ENCODE results near the gene ALDH1A2.
"Not testable (repeated sequence)": the region's sequence is repeated elsewhere in the genome, so short reads cannot be mapped to it uniquely, and the experiment has no call there.

The ALDH1A2 gene

GRCh38 chr15:58066042-58066867, 744 bp upstream of the ALDH1A2 start:
- no peak for DNase-seq

GRCh38 chr15:58064980-58065444, 499 bp downstream of the ALDH1A2 start:
- DNase-seq, result no peak

GRCh38 chr15:58064082-58064979, 1.2 kb downstream of the ALDH1A2 start:
- DNase-seq, result no peak

DNA sequence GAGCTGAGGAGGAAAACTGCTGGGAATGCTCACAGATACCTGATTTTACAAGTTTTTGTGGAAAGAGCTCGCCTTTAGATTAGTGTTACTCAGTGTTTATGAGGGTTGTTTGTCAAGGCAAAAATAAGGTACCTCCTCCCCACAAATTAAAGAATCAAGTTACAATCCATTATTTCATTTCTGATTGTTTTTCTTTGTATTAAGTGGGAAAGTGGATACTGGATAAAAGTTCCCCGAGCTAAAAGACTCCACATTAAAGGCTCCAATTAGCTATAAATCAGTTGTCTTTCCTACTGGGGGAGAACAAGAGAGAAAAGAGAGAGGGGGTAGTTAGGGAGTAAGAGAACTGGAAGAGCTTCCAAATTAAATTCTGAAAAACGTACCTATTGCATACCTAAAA, 1.9 kb downstream of the ALDH1A2 start:
- DNase-seq, result no peak

- no peak for DNase-seq
These were observed 2.5 kb downstream of the ALDH1A2 start for GRCh38 chr15:58062983-58063382.

GRCh38 chr15:58062175-58062574, 3.3 kb downstream of the ALDH1A2 start:
- no peak for DNase-seq

GRCh38 chr15:58060575-58060974, 4.9 kb downstream of the ALDH1A2 start:
- no peak for DNase-seq

DNA sequence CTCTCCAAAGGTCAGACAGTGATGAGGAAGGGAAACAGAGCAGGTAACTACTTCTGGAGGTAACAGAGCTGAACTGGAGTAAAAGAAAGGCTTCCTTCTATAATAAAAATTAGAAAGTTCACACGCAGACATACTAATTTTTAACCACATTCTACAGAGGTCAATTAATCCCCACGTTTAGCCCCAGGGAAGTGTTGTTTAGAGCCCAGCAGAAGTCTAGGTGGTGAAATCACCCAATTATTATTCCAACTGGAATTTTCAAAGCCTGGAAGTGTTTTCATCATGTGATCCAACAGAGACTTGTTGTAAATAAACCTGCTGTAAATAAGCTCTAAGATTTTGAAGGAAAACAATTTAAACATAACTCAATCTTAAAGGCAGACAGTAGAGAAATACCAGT, 6.8 kb downstream of the ALDH1A2 start:
- DNase-seq, result no peak

DNA sequence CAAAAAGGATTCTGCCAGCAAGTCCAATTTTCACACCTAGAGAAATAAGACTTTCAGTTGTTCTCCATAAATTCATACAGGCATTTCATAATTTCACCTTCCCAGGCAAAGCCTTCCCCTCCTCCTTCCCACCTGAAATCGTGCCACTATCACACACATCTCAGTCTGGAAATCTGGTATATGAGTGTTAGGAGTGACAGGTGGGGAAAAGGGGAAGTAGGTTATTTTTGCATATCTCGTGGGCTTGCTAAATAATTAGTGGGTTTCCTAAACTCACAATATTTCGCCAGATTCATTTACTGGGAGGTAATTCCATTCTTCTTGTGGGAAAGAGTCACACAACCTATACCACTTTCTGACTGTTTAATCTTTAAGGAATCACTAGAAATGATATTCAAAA, 7.4 kb downstream of the ALDH1A2 start:
- DNase-seq, result no peak

DNA sequence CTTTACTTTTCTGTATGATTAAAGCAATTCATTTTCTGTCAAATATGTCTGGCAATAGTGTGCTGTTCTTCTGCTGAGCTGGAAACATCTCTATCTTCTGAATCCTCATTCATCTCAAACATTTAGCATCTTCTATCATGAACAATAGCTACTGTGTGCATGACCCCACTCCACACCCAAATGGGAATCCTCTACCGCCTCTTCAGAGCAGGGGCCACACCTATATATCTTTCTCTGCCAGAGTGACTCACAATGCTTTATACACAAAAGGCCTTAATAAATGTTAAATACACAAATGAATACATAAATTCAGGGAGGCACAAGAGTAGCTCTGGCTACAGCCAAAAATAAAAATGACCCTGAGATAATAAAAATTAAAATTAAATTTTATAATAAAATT, 8.0 kb downstream of the ALDH1A2 start:
- no peak for DNase-seq

DNA sequence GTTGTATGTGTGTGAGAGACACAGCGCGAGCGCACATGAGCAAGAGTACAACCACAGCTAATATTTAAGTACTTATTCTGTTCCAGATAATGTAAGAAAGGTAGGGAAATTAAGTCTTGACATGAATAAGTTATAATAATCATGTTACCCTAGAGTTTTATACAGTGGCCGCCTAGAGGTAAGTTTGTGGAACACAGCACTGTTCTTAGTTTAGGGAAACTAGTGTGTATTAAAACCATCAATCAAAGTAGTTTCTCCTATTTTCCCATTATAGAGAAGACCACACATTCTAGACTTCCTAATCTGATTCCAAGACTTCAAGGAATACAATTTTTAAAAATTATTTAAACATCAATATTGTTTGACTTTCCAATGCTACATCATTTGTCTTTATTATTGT, 9.5 kb downstream of the ALDH1A2 start:
- no peak for DNase-seq

GRCh38 chr15:58053315-58054153, 12.0 kb downstream of the ALDH1A2 start:
- no peak for DNase-seq

DNA sequence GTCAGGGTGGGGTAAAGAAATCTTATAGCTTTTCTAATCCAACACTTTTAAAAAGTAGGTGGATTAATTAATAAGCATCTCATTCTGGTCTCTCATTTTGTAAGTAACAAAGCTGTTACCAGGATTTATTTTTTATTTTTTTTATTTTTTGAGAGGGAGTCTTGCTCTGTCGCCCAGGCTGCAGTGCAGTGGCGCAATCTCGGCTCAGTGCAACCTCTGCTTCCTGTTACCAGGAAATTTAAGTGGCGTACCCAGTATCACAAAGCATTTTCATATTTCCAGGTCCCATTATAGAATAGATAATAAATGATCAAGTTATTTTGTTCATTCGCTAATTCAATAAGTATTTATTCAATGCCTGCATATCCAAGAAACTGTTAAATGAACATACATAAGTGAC, 13.2 kb downstream of the ALDH1A2 start:
- DNase-seq, result no peak

- no peak for DNase-seq
These were observed 15.8 kb downstream of the ALDH1A2 start for GRCh38 chr15:58049520-58050227.

DNA sequence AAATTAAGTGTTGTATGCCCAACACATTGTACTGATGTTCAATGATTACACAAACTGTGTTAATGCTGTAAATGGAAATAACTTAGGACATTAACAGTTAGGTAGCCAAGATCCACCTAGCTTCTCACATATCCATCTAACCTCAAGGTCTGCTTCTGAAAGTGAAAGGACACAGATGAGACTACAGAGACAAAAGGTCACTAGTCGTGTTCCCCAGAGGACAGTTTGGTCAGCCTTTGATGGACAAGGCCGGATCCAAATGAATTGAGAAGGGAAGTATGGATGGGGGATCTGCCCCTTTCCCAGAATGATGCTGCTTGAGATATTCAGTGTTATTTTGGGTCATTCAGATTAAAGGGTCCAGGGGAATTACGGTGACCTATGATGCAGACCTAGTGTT, 17.2 kb downstream of the ALDH1A2 start:
- DNase-seq, result no peak

GRCh38 chr15:58047149-58047548, 18.4 kb downstream of the ALDH1A2 start:
- no peak for DNase-seq

- no peak for DNase-seq
These were observed 19.0 kb downstream of the ALDH1A2 start for GRCh38 chr15:58046467-58046866.

GRCh38 chr15:58045376-58045775, 20.1 kb downstream of the ALDH1A2 start:
- DNase-seq, result not testable (repeated sequence)

GRCh38 chr15:58044551-58044950, 21.0 kb downstream of the ALDH1A2 start:
- no peak for DNase-seq

DNA sequence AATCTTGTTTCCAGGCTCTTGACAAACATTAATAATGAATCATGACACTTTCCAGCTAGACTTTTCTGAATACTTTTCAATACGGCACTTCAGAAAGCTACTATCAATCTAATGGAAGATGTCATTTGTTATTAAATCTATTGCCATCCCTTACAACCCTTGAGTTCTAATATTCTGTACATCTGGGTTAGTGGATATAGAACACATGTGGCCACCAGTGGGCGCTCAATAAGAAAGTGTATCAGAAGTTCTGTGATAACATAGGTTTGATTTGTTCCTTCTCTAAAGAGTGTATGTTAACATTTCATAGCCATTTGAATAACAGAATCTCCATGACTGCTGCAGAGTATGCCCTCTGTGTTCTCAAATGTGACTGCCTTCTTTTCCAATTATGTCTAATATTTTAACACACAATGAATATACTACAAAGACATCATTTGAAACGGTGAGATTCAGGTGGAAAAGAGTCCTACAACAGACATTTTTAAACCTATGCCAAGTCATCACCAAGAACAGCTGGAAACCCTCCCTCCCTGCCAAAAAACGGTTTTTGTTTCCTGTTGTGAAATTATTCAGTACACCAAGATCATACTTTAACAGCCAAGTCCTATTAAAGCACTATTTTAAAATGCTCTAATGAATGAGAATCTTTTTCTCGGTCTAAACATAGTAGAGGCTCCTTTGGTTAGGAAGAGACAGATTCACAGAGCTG, 22.2 kb downstream of the ALDH1A2 start:
- no peak for DNase-seq

- no peak for DNase-seq
These were observed 23.5 kb downstream of the ALDH1A2 start for GRCh38 chr15:58042006-58042405.

- no peak for DNase-seq
These were observed 25.4 kb downstream of the ALDH1A2 start for GRCh38 chr15:58040150-58040549.
